ENCODE results near the gene KIRREL3. TPM values are rescaled to one million over a fixed set of nuclear protein-coding genes. Genes with fewer than 3 reads are reported as not detected.

KIRREL3 gene
- total and polyA plus RNA-seq, 2 of the 4 experiments (the other 2 are of a cell fraction): 10.9 to 15.9 TPM

DNA sequence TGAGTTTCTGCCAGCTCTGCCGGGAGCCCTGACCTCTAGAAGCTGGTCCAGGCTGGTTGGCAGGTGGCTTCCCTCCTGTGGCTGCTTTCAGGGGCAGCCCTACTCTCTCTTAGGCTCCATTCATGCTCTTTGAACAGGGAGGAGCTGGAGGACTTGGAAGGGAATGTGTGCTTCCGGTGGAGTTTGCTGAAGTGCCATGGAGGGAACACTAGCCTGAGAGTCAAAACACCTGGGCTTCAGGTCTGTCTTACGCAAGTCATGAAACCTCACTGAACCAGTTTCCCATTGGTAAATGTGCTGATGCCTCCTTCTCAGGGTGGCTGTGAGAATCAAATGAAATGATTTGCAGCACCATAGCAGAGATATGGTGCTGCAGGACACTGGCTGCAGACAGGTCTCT, 224.5 kb downstream of the KIRREL3 start:
- H3K18ac ChIP-seq (ENCODE audit: low read depth, low read length): no peak overlapping the region
- H3K14ac ChIP-seq (replicated peaks; ENCODE audit: low read depth, low read length): no peak overlapping the region
- H4K5ac ChIP-seq (ENCODE audit: low read depth, low read length): no peak overlapping the region
- dilution Hi-C loops (cut with HindIII; ENCODE audit: low sequenced_read_pairs, unreplicated experiment) (no loop called here), in situ Hi-C loops (cut with MboI; ENCODE audit: low sequenced_read_pairs) (no loop called here), intact Hi-C loops (cut with micrococcal nuclease) (no loop called here)
- no peak overlapping the region for H2AK5ac ChIP-seq (ENCODE audit: low read depth, low read length)
- WGBS, 2 experiments (ENCODE audit: extremely low coverage in 2 of 2, insufficient read length in 1 of 2): 100% methylated on average over 2 of the region's 3 CpGs; no CpG with 5 or more reads in 1 of the 2 experiments
- no peak overlapping the region for H3K23ac ChIP-seq (ENCODE audit: low read depth, low read length)
- no peak overlapping the region for H4K8ac ChIP-seq (ENCODE audit: low read depth in 2 of 2, low read length in 2 of 2)
- H3K27ac ChIP-seq (ENCODE audit: insufficient read depth, low read length): no peak overlapping the region
- H3K9ac ChIP-seq (ENCODE audit: low read depth, low read length): no peak overlapping the region
- H3K9me1 ChIP-seq (ENCODE audit: insufficient read depth, low read length): no peaks in the 10 kb centered on the region
- no peaks in the 10 kb centered on the region for H3K9me3 ChIP-seq (ENCODE audit: control insufficient read depth, insufficient read depth, low read length)
- no peak overlapping the region for H2BK15ac ChIP-seq (ENCODE audit: low read depth, low read length)
- H3K4me1 ChIP-seq (ENCODE audit: control insufficient read depth, insufficient read depth, low read length): no peaks in the 10 kb centered on the region
- TF ChIP-seq POLR2A (IDR thresholded peaks at IDR 0.05; ENCODE audit: low read depth, low read length): no peak
- no peak for TF ChIP-seq NFE2L2 (IDR thresholded peaks at IDR 0.05; ENCODE audit: low read depth, low read length)
- TF ChIP-seq BHLHE40 (IDR thresholded peaks at IDR 0.05; ENCODE audit: low read depth, low read length): no peak
- no peak for TF ChIP-seq MAFK (IDR thresholded peaks at IDR 0.05; ENCODE audit: low read depth, low read length)
- TF ChIP-seq SMC3 (IDR thresholded peaks at IDR 0.05; ENCODE audit: low read depth, low read length): no peak
- no peak overlapping the region for H3K4me3 ChIP-seq (ENCODE audit: insufficient read depth, low read depth, low read length)
- H2BK120ac ChIP-seq (ENCODE audit: low read depth, low read length): no peak overlapping the region
- no TSS peak for BruUV-seq (replicated peaks)
- ChIA-PET CTCF (interaction anchor here (0.7 to 2.9 kb wide), 2 partner anchors 14 to 224 kb away, joined by 3 to 6 read pairs; no protein-coding TSS in a partner anchor), POLR2A (ENCODE audit: unreplicated experiment) (no interaction called here)
- no peak overlapping the region for H3K4me2 ChIP-seq (ENCODE audit: low read depth, low read length)
- H2AFZ ChIP-seq (replicated peaks; ENCODE audit: low read length, poor library complexity): no peak overlapping the region
- H3K4ac ChIP-seq (ENCODE audit: low read depth, low read length): no peak overlapping the region
- H3K56ac ChIP-seq (ENCODE audit: extremely low read depth, insufficient read depth, low read length): no peak overlapping the region
- no peak overlapping the region for H2BK5ac ChIP-seq (ENCODE audit: low read depth, low read length, poor library complexity, severe bottlenecking)
- no peak overlapping the region for H4K91ac ChIP-seq (ENCODE audit: insufficient read depth, low read depth, low read length)
- H2BK20ac ChIP-seq (ENCODE audit: low read depth, low read length): no peak overlapping the region
- peaks cover 0 to 2% of the 10 kb centered on the region in 2 experiments; a peak in 1 of 4 replicates for H3K79me1 ChIP-seq (ENCODE audit: low read depth in 1 of 2, low read length in 2 of 2)
- no peak for ATAC-seq (ENCODE audit: low read depth)
- H3K36me3 ChIP-seq (ENCODE audit: control insufficient read depth, insufficient read depth, low read length): no peaks in the 10 kb centered on the region
- H3K27me3 ChIP-seq (ENCODE audit: control insufficient read depth, insufficient read depth, low read length): no peaks in the 10 kb centered on the region
- no peaks in the 10 kb centered on the region for H4K20me1 ChIP-seq (ENCODE audit: insufficient read depth, low read length)
- no peak for DNase-seq
- no peak overlapping the region for H2AK9ac ChIP-seq (replicated peaks; ENCODE audit: low read depth, low read length, poor library complexity)

Measured in IMR-90 (cell line).